Neural cell (in vitro differentiated cells): ENCODE results near the gene MED13L.

Experiments
- CTCF ChIP-seq: fragments of 450-650 bp; IDR thresholded peaks from 2 replicates; pipeline ENCODE4 v1.5.1; 2014; ENCODE audit warnings: antibody characterized with exemption, mild to moderate bottlenecking, moderate library complexity; ENCODE audit not compliant: poor library complexity, severe bottlenecking
- EP300 ChIP-seq: fragments of 450-650 bp; conservative IDR thresholded peaks from 2 replicates; pipeline ENCODE4 v1.6.1; 2014; ENCODE audit warnings: antibody characterized with exemption, mild to moderate bottlenecking, moderate library complexity; ENCODE audit not compliant: poor library complexity, severe bottlenecking
- EZH2 ChIP-seq: fragments of 200-600, 300-800 bp; shearing (Covaris generic), sonication (generic); IDR thresholded peaks from 2 replicates; pipeline ENCODE4 v1.6.1; 2014; ENCODE audit warnings: antibody characterized with exemption, low read length, borderline replicate concordance, mild to moderate bottlenecking; ENCODE audit not compliant: insufficient read depth, poor library complexity, severe bottlenecking
- POLR2AphosphoS5 ChIP-seq: IDR thresholded peaks from 2 replicates; pipeline ENCODE4 v1.6.1; 2012
- RAD21 ChIP-seq: fragments of 450-650 bp; conservative IDR thresholded peaks from 2 replicates; pipeline ENCODE4 v1.6.1; 2014; ENCODE audit warnings: antibody characterized with exemption, mild to moderate bottlenecking, moderate library complexity
- REST ChIP-seq: IDR thresholded peaks from 2 replicates; pipeline ENCODE4 v1.6.1; 2012; ENCODE audit warnings: borderline replicate concordance
- SMC3 ChIP-seq: fragments of 450-650 bp; conservative IDR thresholded peaks from 2 replicates; pipeline ENCODE4 v1.6.1; 2014; ENCODE audit warnings: antibody characterized with exemption, mild to moderate bottlenecking, moderate library complexity; ENCODE audit not compliant: poor library complexity
- TAF1 ChIP-seq: IDR thresholded peaks from 2 replicates; pipeline ENCODE4 v1.6.1; 2012; ENCODE audit warnings: low read depth

- TF ChIP-seq SMC3 (no peak), TAF1 (no peak), CTCF (no peak), POLR2AphosphoS5 (no peak), RAD21 (no peak), REST (no peak), EZH2 (no peak), EP300 (no peak)
Measured at GRCh38 chr12:116180448-116180847, 97.0 kb downstream of the MED13L start.
